ENCODE measurements around the gene PAX5.

PAX5 gene

DNA sequence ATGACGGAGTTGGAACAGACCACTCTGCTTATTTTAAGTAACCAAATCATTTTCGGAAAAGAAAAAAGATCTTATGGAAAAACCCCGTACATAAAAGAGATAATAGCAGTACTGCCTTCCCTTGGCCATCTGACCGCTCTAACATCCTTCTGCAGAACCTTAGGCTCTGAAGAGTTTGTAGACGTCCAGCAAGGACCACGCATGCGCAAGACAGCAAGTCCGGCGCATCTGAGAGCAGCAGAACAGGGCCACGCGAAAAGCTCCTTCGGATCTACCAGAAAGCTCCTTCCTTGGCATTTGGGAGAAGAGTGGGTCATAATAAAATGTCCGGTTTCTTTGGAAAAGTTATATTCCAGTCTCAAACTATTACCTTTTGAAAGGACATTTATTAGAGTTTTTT lies 26.8 kb downstream of the PAX5 start:
- ChIA-PET POLR2A (no interaction called here), CTCF (no interaction called here)

DNA sequence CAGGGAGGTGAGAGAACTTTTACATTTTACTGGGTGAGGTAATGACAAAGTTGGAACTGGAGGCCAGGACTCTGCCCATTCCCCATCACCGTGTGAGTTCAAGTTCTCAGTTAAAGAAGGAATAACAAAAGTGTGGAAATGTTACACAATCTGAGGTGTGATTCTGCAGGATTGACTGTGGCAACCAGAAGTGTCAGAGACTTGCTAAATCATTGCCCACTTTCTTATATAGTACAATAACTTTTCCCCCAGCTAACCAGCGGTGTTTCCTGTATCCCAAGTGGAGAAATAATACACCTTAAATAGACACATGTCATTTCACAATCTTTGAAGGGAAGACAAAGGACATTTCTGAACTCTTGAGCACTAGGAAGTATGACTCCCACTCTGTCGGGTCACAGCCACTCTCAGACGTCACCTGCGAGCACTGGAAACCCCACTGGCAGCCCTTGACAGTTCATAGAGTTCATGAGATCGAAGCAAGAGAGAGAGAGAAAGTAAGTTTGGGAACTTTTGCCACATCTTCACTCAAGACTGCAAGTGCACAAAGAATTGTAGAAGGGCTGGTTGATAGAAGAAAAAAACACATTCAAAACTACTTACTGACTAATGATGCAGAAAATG lies 28.4 kb downstream of the PAX5 start:
- ChIA-PET CTCF (no interaction called here), POLR2A (no interaction called here)
- DNase-seq (ENCODE audit: extremely low spot score) = no peak
- TF ChIP-seq LEF1 (IDR thresholded peaks at IDR 0.05; ENCODE audit: borderline replicate concordance) (no peak), FOXM1 (IDR thresholded peaks at IDR 0.05; ENCODE audit: borderline replicate concordance) (no peak), HDGF (IDR thresholded peaks at IDR 0.05; ENCODE audit: borderline replicate concordance) (no peak), L3MBTL2 (conservative IDR thresholded peaks at IDR 0.05) (no peak), ELF4 (IDR thresholded peaks at IDR 0.05) (no peak), BHLHE40 (IDR thresholded peaks at IDR 0.05; ENCODE audit: borderline replicate concordance) (no peak), SP1 (IDR thresholded peaks at IDR 0.05) (no peak), ZNF384 (IDR thresholded peaks at IDR 0.05) (no peak), NFRKB (IDR thresholded peaks at IDR 0.05) (no peak), SUZ12 (IDR thresholded peaks at IDR 0.05) (no peak)

More for the DNA sequence above, 26.8 kb downstream of the PAX5 start:
- DNase-seq (ENCODE audit: extremely low spot score) = no peak
- TF ChIP-seq NFRKB (IDR thresholded peaks at IDR 0.05) = no peak
- no peak for TF ChIP-seq FOXM1 (IDR thresholded peaks at IDR 0.05; ENCODE audit: borderline replicate concordance)
- no peak for TF ChIP-seq SP1 (IDR thresholded peaks at IDR 0.05)
- no peak for TF ChIP-seq BHLHE40 (IDR thresholded peaks at IDR 0.05; ENCODE audit: borderline replicate concordance)
- TF ChIP-seq CTBP1 (IDR thresholded peaks at IDR 0.05; ENCODE audit: borderline replicate concordance) = no peak
- no peak for TF ChIP-seq FOXA1 (IDR thresholded peaks at IDR 0.05)
- TF ChIP-seq L3MBTL2 (conservative IDR thresholded peaks at IDR 0.05) = no peak
- no peak for TF ChIP-seq LEF1 (IDR thresholded peaks at IDR 0.05; ENCODE audit: borderline replicate concordance)
- TF ChIP-seq ELF4 (IDR thresholded peaks at IDR 0.05) = no peak
- no peak for TF ChIP-seq ZNF384 (IDR thresholded peaks at IDR 0.05)
- TF ChIP-seq TARDBP (IDR thresholded peaks at IDR 0.05) = no peak
- no peak for TF ChIP-seq ARNT (IDR thresholded peaks at IDR 0.05)
- TF ChIP-seq, protein P1, sequence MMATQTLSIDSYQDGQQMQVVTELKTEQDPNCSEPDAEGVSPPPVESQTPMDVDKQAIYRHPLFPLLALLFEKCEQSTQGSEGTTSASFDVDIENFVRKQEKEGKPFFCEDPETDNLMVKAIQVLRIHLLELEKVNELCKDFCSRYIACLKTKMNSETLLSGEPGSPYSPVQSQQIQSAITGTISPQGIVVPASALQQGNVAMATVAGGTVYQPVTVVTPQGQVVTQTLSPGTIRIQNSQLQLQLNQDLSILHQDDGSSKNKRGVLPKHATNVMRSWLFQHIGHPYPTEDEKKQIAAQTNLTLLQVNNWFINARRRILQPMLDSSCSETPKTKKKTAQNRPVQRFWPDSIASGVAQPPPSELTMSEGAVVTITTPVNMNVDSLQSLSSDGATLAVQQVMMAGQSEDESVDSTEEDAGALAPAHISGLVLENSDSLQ (IDR thresholded peaks at IDR 0.05) = no peak
- no peak for TF ChIP-seq HDGF (IDR thresholded peaks at IDR 0.05; ENCODE audit: borderline replicate concordance)
- TF ChIP-seq FOXK2 (IDR thresholded peaks at IDR 0.05) = no peak
- TF ChIP-seq SUZ12 (IDR thresholded peaks at IDR 0.05) = no peak

DNA sequence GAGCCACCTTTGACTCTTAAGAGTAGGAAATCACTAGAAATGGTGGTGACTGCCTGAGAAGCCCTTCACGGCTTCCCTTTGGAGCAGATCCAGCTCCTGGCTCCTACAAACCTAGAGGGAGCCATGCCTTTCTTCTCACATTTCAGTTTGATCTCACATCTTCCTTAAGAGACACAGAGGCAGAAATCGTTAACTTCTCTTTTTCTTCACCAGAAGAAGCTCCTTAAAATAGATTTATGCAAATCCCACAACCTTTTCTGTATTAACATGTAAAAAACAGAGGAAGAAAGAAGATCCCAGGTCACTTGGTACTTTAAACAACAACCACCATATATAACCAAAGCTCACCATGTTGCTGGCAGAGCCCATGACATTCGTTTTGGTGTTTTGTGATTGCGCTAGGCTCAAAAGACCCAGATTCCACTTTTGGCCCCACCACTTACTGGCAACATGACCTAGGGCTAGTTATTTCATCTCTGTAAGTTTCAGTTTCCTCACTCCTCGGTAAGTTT lies 29.6 kb downstream of the PAX5 start:
- TF ChIP-seq FOXK2 (IDR thresholded peaks at IDR 0.05) (no peak), CTBP1 (IDR thresholded peaks at IDR 0.05; ENCODE audit: borderline replicate concordance) (no peak), L3MBTL2 (conservative IDR thresholded peaks at IDR 0.05) (no peak)
- TF ChIP-seq, protein P1 (IDR thresholded peaks at IDR 0.05) = no peak
- POLR2A ChIA-PET = no interaction called here
- DNase-seq (ENCODE audit: extremely low spot score) = no peak
- CTCF ChIA-PET = no interaction called here

DNA sequence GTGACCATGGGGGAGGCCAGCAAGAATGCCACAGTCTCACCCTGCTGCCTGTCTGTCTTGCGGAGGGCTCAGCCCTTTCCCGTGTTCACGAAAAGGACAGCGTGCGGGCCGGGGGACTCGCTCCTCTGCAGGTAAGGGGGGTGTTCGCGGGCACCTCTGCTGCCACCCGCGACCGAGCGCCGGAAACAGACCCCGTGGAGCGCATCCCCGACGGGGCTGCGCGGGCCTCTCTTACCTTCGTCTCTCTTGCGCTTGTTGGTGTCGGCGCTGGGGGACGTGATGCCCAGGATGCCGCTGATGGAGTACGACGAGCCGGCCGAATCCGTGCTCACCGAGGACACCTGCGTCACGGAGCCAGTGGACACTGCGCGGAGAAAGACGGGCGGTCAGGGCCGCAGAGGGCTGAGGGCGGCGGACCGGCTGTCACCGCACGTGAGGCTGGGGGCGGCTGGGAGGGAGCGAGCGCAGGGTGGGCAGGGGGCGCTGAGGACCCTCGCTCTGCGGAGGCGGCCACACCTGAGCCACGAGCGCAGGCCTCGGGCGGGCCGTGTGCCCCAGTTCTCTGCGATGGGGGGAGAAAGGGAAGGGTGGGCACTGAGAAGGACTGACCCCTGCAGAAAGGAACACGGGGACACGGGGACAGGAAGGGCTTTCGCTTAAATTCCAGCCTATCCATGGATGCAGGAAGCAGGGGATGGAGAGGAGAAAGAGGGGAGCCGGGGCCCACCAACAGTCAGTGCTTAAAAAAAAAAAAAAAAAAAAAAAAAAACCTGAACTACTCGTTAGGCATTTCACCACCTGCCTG lies 31.5 kb downstream of the PAX5 start:
- no peak for DNase-seq (ENCODE audit: extremely low spot score)
- TF ChIP-seq SP1 (IDR thresholded peaks at IDR 0.05) (no peak), NFRKB (IDR thresholded peaks at IDR 0.05) (no peak)
- CTCF ChIA-PET = no interaction called here
- POLR2A ChIA-PET = no interaction called here

DNA sequence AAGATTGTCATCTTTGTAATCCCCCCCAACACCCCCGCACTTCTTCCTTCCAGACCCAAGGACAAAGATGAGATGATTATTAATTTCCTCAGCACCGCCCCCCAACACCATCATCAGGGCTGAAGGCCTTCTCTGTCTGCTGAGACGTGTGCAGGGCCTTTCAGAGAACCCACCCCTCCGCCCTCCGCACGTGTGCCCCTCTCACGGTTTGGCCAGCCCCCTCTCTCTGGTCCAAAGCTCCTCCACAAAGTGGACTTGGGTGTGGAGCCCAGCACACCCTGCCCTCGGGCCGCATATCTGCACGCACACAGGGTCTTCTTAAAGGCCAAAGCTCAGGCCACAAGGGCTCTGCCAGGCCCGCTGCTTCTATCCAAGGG lies 32.0 kb downstream of the PAX5 start:
- TF ChIP-seq HDGF (IDR thresholded peaks at IDR 0.05; ENCODE audit: borderline replicate concordance) = no peak
- no peak for TF ChIP-seq LEF1 (IDR thresholded peaks at IDR 0.05; ENCODE audit: borderline replicate concordance)
- no peak for TF ChIP-seq ARNT (IDR thresholded peaks at IDR 0.05)
- TF ChIP-seq ZNF384 (IDR thresholded peaks at IDR 0.05) = no peak
- no peak for TF ChIP-seq FOXM1 (IDR thresholded peaks at IDR 0.05; ENCODE audit: borderline replicate concordance)
- TF ChIP-seq, protein P1 (IDR thresholded peaks at IDR 0.05) = no peak
- no peak for TF ChIP-seq SP1 (IDR thresholded peaks at IDR 0.05)
- no peak for TF ChIP-seq FOXA1 (IDR thresholded peaks at IDR 0.05)
- TF ChIP-seq TARDBP (IDR thresholded peaks at IDR 0.05) = no peak
- no peak for TF ChIP-seq SUZ12 (IDR thresholded peaks at IDR 0.05)
- no peak for TF ChIP-seq CTBP1 (IDR thresholded peaks at IDR 0.05; ENCODE audit: borderline replicate concordance)
- no peak for TF ChIP-seq FOXK2 (IDR thresholded peaks at IDR 0.05)
- TF ChIP-seq ELF4 (IDR thresholded peaks at IDR 0.05) = no peak
- TF ChIP-seq BHLHE40 (IDR thresholded peaks at IDR 0.05; ENCODE audit: borderline replicate concordance) = no peak
- TF ChIP-seq L3MBTL2 (conservative IDR thresholded peaks at IDR 0.05) = no peak
- no peak for TF ChIP-seq NFRKB (IDR thresholded peaks at IDR 0.05)
- ChIA-PET CTCF (interaction anchor here (0.6 kb wide), 1 partner anchor 303 kb away, joined by 3 read pairs; no protein-coding TSS in a partner anchor), POLR2A (no interaction called here)
- no peak for DNase-seq (ENCODE audit: extremely low spot score)

DNA sequence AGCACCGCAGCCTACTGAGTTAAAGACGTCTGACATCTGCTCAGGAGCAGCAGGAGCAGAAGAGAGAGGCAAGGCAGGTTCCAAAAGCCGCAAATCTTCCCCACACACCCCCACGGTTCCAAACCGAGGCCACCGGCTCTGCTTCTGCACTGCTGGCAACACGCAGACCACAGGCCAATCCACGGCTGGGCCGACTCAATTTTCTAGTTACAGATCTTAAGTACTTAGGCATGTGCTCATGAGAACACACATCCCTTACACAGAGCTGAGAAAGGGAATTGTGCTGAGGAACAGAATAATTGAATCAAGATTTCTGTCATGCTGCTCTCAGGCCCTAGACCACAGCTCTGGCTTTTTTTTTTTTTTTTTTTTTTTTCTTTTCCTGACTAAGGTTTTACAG lies 32.6 kb downstream of the PAX5 start:
- ChIA-PET CTCF (interaction anchor here (0.6 kb wide), 1 partner anchor 303 kb away, joined by 3 read pairs; no protein-coding TSS in a partner anchor), POLR2A (no interaction called here)
- DNase-seq (ENCODE audit: extremely low spot score) = no peak

More for the DNA sequence above, 32.6 kb downstream of the PAX5 start:
- TF ChIP-seq ZNF384 (IDR thresholded peaks at IDR 0.05) (no peak), L3MBTL2 (conservative IDR thresholded peaks at IDR 0.05) (no peak), ARNT (IDR thresholded peaks at IDR 0.05) (no peak), SP1 (IDR thresholded peaks at IDR 0.05) (no peak), BHLHE40 (IDR thresholded peaks at IDR 0.05; ENCODE audit: borderline replicate concordance) (no peak), SUZ12 (IDR thresholded peaks at IDR 0.05) (no peak), TARDBP (IDR thresholded peaks at IDR 0.05) (no peak), FOXK2 (IDR thresholded peaks at IDR 0.05) (no peak), FOXA1 (IDR thresholded peaks at IDR 0.05) (no peak), HDGF (IDR thresholded peaks at IDR 0.05; ENCODE audit: borderline replicate concordance) (no peak), CTBP1 (IDR thresholded peaks at IDR 0.05; ENCODE audit: borderline replicate concordance) (no peak), NFRKB (IDR thresholded peaks at IDR 0.05) (no peak), LEF1 (IDR thresholded peaks at IDR 0.05; ENCODE audit: borderline replicate concordance) (no peak), ELF4 (IDR thresholded peaks at IDR 0.05) (no peak), FOXM1 (IDR thresholded peaks at IDR 0.05; ENCODE audit: borderline replicate concordance) (no peak)
- TF ChIP-seq, protein P1 (IDR thresholded peaks at IDR 0.05) = no peak
